ENCODE data around the gene PEG3.

DNA sequence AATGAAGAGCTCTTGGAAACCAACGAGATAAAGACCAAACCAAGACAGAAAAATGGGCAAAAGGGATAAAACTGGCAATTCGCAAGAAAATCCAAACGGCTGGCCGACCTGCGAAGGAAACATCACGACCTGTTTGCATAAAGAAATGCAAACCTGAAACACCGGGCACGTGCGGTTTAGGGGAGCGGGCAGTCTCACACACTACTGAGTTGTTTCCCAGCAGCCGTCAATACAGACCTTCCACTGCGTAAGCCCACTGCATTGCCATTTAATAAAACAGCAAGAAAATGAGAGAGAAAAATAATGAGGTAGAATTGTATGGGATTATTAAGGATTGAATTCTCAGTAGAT lies 642 bp upstream of the PEG3 start:
- TF ChIP-seq, protein P1, sequence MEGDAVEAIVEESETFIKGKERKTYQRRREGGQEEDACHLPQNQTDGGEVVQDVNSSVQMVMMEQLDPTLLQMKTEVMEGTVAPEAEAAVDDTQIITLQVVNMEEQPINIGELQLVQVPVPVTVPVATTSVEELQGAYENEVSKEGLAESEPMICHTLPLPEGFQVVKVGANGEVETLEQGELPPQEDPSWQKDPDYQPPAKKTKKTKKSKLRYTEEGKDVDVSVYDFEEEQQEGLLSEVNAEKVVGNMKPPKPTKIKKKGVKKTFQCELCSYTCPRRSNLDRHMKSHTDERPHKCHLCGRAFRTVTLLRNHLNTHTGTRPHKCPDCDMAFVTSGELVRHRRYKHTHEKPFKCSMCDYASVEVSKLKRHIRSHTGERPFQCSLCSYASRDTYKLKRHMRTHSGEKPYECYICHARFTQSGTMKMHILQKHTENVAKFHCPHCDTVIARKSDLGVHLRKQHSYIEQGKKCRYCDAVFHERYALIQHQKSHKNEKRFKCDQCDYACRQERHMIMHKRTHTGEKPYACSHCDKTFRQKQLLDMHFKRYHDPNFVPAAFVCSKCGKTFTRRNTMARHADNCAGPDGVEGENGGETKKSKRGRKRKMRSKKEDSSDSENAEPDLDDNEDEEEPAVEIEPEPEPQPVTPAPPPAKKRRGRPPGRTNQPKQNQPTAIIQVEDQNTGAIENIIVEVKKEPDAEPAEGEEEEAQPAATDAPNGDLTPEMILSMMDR (conservative IDR thresholded peaks at IDR 0.05 in 1 of 2, IDR thresholded peaks at IDR 0.05 in 1 of 2; ENCODE audit: extremely low read depth in 1 of 2, insufficient read depth in 1 of 2, low read depth in 1 of 2, low read length in 2 of 2) = no peak
- TF ChIP-seq EZH2 (IDR thresholded peaks at IDR 0.05; ENCODE audit: borderline replicate concordance, low read length) = no peak
